Measurements from ENCODE around the gene PWWP2A.

Gene PWWP2A

DNA sequence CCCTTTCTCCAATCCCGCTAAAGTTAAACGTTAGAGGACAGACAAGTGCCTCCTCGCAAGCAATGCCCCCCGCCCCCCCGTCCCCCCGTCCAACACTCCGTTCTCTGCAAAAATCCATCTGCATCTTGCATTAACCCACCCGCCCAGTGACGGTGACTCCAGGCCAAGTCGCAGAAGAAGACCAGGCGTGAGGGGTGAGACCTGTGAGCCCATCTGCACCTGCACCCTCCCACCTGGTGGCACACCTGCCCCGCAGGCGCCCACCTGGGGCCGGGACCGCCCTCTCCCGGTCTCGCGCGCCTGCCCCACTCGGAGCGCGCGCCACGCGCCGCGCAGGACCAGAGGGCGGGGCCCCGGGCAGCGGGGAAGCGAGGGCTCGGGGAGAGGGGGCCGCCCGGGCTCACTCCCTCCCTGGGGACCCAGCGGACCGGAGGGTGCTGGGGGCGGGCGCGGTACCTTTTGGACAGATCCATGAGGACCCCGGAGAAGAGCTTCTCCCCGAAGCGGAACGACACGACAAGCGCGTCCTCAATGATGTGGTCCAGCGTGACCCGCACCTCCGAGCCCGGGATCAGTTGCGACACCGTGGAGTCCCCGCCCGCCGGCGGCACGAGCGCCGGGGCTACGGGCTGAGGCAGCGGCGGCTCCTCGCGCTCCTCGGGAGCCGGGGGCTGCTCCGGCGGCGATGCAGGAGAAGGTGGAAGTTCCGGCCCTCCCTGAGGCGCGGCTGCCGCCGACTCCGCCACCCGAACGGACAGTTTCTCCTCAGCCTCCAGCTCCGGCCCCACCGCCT, 705 bp downstream of the PWWP2A start:
- peak overlapping the region; percentile 92 for H3K27ac ChIP-seq
- TF ChIP-seq, protein P1, sequence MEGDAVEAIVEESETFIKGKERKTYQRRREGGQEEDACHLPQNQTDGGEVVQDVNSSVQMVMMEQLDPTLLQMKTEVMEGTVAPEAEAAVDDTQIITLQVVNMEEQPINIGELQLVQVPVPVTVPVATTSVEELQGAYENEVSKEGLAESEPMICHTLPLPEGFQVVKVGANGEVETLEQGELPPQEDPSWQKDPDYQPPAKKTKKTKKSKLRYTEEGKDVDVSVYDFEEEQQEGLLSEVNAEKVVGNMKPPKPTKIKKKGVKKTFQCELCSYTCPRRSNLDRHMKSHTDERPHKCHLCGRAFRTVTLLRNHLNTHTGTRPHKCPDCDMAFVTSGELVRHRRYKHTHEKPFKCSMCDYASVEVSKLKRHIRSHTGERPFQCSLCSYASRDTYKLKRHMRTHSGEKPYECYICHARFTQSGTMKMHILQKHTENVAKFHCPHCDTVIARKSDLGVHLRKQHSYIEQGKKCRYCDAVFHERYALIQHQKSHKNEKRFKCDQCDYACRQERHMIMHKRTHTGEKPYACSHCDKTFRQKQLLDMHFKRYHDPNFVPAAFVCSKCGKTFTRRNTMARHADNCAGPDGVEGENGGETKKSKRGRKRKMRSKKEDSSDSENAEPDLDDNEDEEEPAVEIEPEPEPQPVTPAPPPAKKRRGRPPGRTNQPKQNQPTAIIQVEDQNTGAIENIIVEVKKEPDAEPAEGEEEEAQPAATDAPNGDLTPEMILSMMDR (conservative IDR thresholded peaks at IDR 0.05), result 0 out of 2 replicates have a peak, but pooled peaks have one; percentile 7

DNA sequence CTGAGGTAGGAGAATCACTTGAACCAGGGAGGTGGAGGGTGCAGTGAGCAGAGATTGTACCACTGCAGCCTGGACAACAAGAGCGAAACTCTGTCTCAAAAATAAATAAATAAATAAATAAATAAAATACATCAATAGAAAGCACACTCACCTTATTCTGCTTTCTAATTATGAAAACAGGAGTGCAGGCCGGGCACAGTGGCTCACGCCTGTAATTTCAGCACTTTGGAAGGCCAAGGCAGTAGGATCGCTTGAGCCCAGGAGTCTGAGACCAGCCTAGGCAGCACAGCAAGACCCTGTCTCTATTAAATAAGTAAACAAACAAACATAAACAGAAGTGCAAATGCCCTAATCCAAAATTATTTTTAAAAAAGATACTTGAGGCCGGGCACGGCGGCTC, 2.3 kb downstream of the PWWP2A start:
- TF ChIP-seq, protein P1 (conservative IDR thresholded peaks at IDR 0.05), result no peak
- H3K27ac ChIP-seq, result no peak overlapping the region

DNA sequence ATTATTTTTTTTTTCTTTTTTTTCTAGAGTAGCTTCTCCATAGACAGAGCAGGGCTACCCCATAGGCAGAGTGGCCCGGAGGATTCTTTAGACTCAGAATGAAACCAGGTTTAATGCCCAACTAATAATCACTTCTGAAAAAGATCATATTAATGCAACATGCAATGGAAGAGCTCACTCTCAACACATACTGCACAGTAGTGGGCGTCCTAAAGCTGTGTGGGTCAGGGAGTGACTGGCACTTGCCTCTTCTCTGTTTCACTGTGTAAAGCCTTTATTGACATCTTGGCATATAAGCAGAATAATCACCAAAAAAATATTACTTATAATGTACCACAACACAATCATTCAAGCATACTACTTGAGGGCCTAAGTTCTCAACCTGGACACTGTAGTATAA, 11.1 kb downstream of the PWWP2A start:
- TF ChIP-seq, protein P1 (conservative IDR thresholded peaks at IDR 0.05), result no peak
- H3K27ac ChIP-seq, result peak overlapping the region; percentile 31

DNA sequence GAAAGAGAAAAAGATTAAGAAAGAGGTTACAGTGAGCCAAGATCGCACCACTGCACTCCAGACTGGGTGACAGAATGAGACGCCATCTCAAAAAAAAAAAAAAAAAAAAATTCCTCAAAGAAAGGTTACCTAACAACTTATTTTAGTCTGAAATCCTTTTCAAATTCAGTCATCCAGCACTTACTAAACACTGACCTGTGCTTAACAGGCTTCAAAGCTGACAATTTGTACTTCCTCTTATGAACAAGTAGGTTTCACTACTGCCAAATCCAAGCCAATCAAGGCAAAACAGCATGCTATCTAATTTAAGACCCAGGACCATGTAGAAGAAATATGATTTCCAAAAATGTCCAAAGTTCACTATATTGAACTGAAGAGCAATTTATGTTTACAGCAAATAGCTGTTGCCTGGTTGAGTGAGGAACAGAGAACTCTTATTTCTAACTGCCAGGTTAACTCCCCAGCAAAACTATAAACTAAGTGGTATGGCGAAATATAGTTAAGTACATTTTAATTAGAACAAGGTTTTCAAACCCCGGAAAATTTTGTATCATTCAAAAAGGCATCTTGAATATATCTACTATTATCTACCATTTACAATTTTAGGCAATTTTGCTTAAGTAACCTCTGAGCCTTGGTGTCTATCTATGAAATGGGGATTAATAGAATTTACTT, 13.4 kb downstream of the PWWP2A start:
- peak overlapping the region; percentile 31 for H3K27ac ChIP-seq
- TF ChIP-seq, protein P1 (conservative IDR thresholded peaks at IDR 0.05), result no peak

DNA sequence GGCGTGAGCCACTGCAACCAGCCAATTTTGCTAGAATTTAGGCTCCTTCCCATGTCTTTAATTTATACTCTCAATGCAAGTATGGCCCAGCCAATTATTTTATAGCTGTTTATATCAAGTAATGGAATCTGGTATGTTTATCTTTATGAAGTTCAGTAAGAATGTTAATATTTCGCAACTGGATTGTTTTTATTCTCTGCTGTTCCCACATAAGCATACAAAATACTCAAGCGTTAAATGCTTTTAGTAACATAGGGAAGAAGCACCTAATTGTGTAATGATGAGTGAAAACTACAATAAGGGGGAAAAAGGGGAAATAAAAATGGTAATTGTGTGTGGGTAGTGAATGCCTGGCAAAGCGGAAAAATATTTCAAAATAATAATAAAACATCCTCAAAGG, 21.3 kb downstream of the PWWP2A start:
- no peak overlapping the region for H3K27ac ChIP-seq

DNA sequence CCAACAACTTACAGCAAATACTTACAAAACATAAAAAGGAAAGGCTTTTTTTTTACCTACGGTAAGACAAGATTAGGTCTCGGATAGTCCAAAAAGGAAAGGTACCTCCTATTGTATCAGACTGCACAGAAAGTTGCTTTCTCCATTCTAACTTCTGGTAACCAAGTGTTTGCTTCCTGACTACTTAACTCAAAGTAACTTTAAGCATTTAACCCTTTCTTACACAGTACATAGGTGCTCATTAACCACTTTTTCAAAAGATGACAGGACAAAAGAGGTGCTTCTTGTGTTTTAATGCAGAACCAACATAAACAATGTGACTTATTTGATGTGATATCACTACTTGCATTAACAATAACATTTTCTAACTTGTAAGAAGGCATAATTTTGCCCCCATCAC, 23.1 kb downstream of the PWWP2A start:
- TF ChIP-seq, protein P1 (conservative IDR thresholded peaks at IDR 0.05), result no peak
- no peak overlapping the region for H3K27ac ChIP-seq

More for the DNA sequence above, 21.3 kb downstream of the PWWP2A start:
- TF ChIP-seq, protein P1 (conservative IDR thresholded peaks at IDR 0.05), result no peak

DNA sequence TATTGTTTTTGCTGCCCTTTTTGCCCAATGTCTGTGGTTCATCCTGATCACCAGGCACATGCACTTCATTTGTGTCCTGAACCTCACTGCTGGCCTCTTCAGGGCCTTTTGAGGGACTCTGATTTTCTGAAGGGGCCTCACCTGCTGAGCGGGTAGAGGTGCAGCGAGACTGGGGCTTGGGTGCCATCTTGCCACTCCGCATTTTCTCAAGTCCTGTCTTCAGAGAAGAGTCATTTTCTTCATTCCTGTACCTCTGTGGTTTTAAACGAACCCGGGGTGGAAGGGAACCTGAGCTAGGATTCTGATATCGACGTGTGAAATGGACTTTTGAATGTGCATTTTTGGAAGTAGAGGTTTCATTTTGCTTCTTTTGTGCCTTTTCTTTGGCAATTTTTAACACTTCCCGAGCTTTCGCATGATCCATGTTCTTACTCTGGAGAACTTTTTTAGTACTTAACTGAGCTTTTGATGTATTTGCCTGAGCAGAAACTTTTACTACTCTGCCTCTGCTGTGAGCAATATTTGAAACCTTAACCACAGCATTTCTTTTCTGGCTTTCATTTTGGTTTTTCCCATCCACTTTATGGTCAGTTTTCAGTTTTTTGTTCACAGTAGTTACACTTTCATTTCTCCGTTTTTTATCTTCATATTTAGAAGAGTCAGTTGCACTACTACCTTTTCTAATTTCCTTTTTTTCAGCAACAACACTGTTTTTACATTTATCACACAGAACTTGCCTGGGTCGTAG, 26.1 kb downstream of the PWWP2A start:
- H3K27ac ChIP-seq, result no peak overlapping the region
- TF ChIP-seq, protein P1 (conservative IDR thresholded peaks at IDR 0.05), result no peak
